HG02759 (cell line): ENCODE measurements around the gene KRTAP12-1.
"Not testable (repeated sequence)": the region's sequence is repeated elsewhere in the genome, so short reads cannot be mapped to it uniquely, and the experiment has no call there.

Experiments
- ATAC-seq: cut with Tn5 transposase; IDR thresholded peaks from one replicate; pipeline ENCODE4 v1.9.1; 2021; ENCODE audit warnings: mild to moderate bottlenecking, moderate library complexity; ENCODE audit not compliant: unreplicated experiment

KRTAP12-1 gene

GRCh38 chr21:44647222-44647552 lies 34.8 kb downstream of the KRTAP12-1 start:
- ATAC-seq, result no peak

- ATAC-seq, result not testable (repeated sequence)
Measured at GRCh38 chr21:44646366-44647221, 35.4 kb downstream of the KRTAP12-1 start, which contains the start of gene KRTAP10-11. TSS of gene KRTAP10-11 (plus strand) at chr21:44646414. CDS start at chr21:44646459, 45 bp downstream.

GRCh38 chr21:44644878-44645277 lies 37.1 kb downstream of the KRTAP12-1 start:
- ATAC-seq, result no peak

GRCh38 chr21:44643741-44644310 lies 38.1 kb downstream of the KRTAP12-1 start:
- no peak for ATAC-seq

GRCh38 chr21:44640761-44641160 lies 41.2 kb downstream of the KRTAP12-1 start:
- no peak for ATAC-seq

GRCh38 chr21:44639331-44639655 lies 42.7 kb downstream of the KRTAP12-1 start:
- ATAC-seq, result no peak

GRCh38 chr21:44638506-44639330 lies 43.2 kb downstream of the KRTAP12-1 start:
- ATAC-seq, result not testable (repeated sequence)

GRCh38 chr21:44637851-44638348 lies 44.1 kb downstream of the KRTAP12-1 start:
- not testable (repeated sequence) for ATAC-seq

GRCh38 chr21:44637018-44637850 lies 44.7 kb downstream of the KRTAP12-1 start, which contains the start of gene KRTAP10-10:
TSS of gene KRTAP10-10 (plus strand) at chr21:44637356. CDS start at chr21:44637418, 62 bp downstream.
- ATAC-seq, result no peak

GRCh38 chr21:44636209-44637017 lies 45.5 kb downstream of the KRTAP12-1 start:
- no peak for ATAC-seq

- ATAC-seq, result no peak
Measured at GRCh38 chr21:44632067-44632466, 49.9 kb downstream of the KRTAP12-1 start.
